ENCODE results near the gene HES5. TPM values are rescaled to one million over a fixed set of nuclear protein-coding genes. Genes with fewer than 3 reads are reported as not detected.

HES5 gene
- total RNA-seq, 2 donors from 2014 or later = 2.6 TPM; not detected in 1

- Histone ChIP-seq H3K4me1 (replicated peaks) (peaks cover 26% of the 10 kb centered on the region), H3K4me3 (no peak overlapping the region)
Observed at GRCh38 chr1:2544875-2545640, 15.0 kb upstream of the HES5 start.

DNA sequence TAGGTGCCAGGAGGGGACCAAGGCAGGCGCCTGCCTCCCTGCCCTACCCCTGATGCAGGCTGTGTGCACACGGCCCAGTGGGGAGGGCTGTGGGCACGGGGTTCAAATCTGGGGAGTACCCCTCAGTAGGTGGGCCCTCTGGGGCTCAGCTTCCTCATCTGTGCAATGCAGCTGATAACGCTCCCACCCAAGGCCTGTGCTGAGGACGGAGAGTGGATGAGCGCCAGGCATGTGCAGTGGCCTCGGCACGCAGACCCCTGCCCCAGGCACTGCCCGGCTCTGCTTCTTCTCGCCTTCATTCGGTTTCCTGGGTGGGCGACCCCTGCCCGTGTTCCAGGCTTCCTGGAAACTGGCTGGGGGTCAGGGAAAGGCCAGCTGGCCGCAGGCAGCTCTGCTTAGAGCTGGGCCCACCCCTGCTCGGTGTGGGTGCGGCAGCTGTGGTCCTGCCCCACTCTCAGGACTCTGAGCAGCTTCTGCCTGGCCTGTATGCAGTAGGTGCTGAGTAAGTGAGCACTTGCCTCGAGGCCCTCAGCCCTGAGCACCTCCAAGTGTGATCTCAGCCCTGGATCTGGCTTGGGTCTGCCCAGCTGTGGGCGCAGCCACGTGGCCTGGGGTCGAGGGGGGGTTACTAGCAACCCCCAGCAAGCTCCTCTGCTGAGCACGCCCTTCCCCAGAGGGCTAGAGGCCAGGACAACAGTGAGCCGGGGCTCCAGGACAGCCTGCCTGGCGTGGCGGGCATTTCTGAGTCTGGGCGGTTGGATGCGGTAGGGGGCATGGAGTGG is 14.2 kb upstream of the HES5 start:
- 69% methylated on average over 23 of the region's 26 CpGs for whole genome bisulfite sequencing
- DNase-seq (ENCODE audit: low spot score) = no peak
- no peaks in the 10 kb centered on the region for H3K27me3 ChIP-seq (replicated peaks; ENCODE audit: insufficient read depth)
- peaks cover 25% of the 10 kb centered on the region for H3K4me1 ChIP-seq (replicated peaks)
- no peaks in the 10 kb centered on the region for H3K36me3 ChIP-seq
- H3K9me3 ChIP-seq = no peaks in the 10 kb centered on the region
- H3K4me3 ChIP-seq = no peak overlapping the region
- H3K27ac ChIP-seq = peak overlapping the region in 1 of 2 donors; percentile 99
- intact Hi-C loops (cut with DNase I) = no loop called here
- TF ChIP-seq POLR2AphosphoS5 (IDR thresholded peaks at IDR 0.05) (no peak), POLR2A (IDR thresholded peaks at IDR 0.05) (no peak), CTCF (IDR thresholded peaks at IDR 0.05) (no peak)

More at GRCh38 chr1:2544875-2545640, 15.0 kb upstream of the HES5 start:
- no peak for DNase-seq (ENCODE audit: low spot score)
- H3K27me3 ChIP-seq (replicated peaks; ENCODE audit: insufficient read depth) = no peaks in the 10 kb centered on the region
- intact Hi-C loops (cut with DNase I) = loop anchor here (5.0 kb wide), 1 partner anchor 348 kb away; no protein-coding TSS in a partner anchor
- TF ChIP-seq POLR2AphosphoS5 (IDR thresholded peaks at IDR 0.05) = no peak
- WGBS = 68% methylated on average over 19 of the region's 19 CpGs
- no peaks in the 10 kb centered on the region for H3K9me3 ChIP-seq
- no peaks in the 10 kb centered on the region for H3K36me3 ChIP-seq
- peak overlapping the region; percentile 62 to 99 for H3K27ac ChIP-seq

DNA sequence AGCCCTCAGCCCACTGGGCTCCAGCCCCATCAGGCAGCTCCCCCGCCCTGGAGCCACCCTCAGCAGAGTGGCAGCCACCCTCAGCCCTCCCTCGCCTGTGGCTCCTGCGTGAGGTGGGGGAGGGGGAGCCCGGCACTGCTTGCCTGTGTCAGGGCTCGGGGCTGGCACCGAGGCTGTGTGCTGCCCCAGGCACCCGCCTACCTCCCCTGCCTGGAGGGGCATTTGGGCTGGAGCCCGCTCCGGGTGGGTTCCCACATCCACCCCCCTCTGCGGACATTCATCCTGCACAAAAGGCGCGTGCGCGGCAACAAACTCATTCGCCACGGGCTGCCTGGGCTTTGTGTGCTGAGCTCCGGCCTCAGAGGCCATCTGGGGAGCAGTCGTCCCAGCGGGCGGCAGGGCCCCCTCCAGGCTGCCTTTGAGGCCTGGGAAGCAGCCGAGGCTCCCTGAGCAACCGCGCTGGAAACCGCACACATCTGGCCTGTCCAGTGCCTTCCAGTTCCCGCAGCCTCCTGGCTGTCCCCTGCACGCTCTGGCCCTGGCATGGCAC is 13.6 kb upstream of the HES5 start:
- Histone ChIP-seq H3K36me3 (no peaks in the 10 kb centered on the region), H3K9me3 (no peaks in the 10 kb centered on the region), H3K27me3 (replicated peaks; ENCODE audit: insufficient read depth) (no peaks in the 10 kb centered on the region), H3K4me1 (replicated peaks) (peaks cover 20% of the 10 kb centered on the region), H3K27ac (no peak overlapping the region), H3K4me3 (no peak overlapping the region)
- intact Hi-C loops (cut with DNase I) = no loop called here
- no peak for DNase-seq (ENCODE audit: low spot score)
- 19% methylated on average over 20 of the region's 26 CpGs for WGBS
- TF ChIP-seq POLR2A (IDR thresholded peaks at IDR 0.05) = no peak
- no peak for TF ChIP-seq CTCF (IDR thresholded peaks at IDR 0.05)
- no peak for TF ChIP-seq POLR2AphosphoS5 (IDR thresholded peaks at IDR 0.05)

DNA sequence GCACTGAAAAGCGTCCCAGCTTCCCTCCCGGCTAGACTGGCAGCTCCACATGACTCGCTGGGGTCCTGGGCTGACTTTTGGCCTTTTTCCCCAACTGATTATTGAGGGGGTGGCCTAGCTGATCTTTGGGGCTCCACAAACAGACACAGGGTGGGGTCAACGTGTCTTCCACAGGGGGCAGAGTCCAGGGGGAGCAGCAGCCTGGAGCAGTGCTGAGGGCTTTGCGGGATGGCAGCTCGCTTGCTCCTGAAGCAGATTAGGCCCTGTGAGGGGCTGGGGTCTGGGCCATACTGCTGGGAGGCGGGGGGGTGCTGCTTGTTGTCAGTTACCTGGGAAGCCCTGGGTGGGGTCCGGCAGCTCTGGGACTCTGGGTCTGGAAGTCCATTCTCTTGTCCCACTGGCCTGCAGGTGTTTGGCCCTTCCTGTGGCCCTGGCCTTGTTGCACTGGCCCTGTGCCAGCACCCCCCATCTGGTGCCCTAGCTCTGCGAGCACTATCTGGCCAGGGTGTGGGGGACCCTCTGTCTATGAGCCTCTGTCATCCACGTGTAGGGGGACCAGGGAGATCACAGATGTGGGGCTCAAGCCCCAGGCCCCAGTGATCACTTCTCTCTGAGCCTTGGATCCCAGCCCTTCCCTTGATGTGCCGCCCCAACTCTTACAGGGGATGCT is 12.3 kb upstream of the HES5 start:
- intact Hi-C loops (cut with DNase I) = no loop called here
- peaks cover 10% of the 10 kb centered on the region for H3K4me1 ChIP-seq (replicated peaks)
- H3K27ac ChIP-seq = no peak overlapping the region
- H3K27me3 ChIP-seq (replicated peaks; ENCODE audit: insufficient read depth) = no peaks in the 10 kb centered on the region
- no peak for DNase-seq (ENCODE audit: low spot score)
- H3K36me3 ChIP-seq = no peaks in the 10 kb centered on the region
- no peaks in the 10 kb centered on the region for H3K9me3 ChIP-seq
- H3K4me3 ChIP-seq = no peak overlapping the region
- TF ChIP-seq POLR2A (IDR thresholded peaks at IDR 0.05) = no peak
- TF ChIP-seq CTCF (IDR thresholded peaks at IDR 0.05) = no peak
- TF ChIP-seq POLR2AphosphoS5 (IDR thresholded peaks at IDR 0.05) = no peak
- WGBS = 93% methylated on average over 11 of the region's 11 CpGs

All from prostate gland (tissue), 2 donors.